Measurements from ENCODE around the gene WARS2. TPM values are rescaled to one million over a fixed set of nuclear protein-coding genes. Genes with fewer than 3 reads are reported as not detected.
A peak's percentile ranks its signal among the peaks of the same experiment; 100 is the strongest.

WARS2 gene
- total RNA-seq, 4 donors from 2014 or later, result 13.3 to 28.1 (median 16.2) TPM

GRCh38 chr1:119069682-119070081 is 70.8 kb downstream of the WARS2 start:
- DNase-seq (ENCODE audit: low spot score in 2 of 2), result no peak
- no peaks in the 10 kb centered on the region for H3K9me3 ChIP-seq
- H3K4me3 ChIP-seq, result no peak overlapping the region
- no peak overlapping the region for H3K27ac ChIP-seq
- no peaks in the 10 kb centered on the region for H3K36me3 ChIP-seq
- H3K4me1 ChIP-seq, result no peaks in the 10 kb centered on the region
- no peaks in the 10 kb centered on the region for H3K27me3 ChIP-seq
- TF ChIP-seq POLR2A (IDR thresholded peaks at IDR 0.05) (no peak), EP300 (IDR thresholded peaks at IDR 0.05) (no peak), POLR2AphosphoS5 (IDR thresholded peaks at IDR 0.05) (no peak)
- 79% methylated on average over 5 of the region's 5 CpGs for WGBS

DNA sequence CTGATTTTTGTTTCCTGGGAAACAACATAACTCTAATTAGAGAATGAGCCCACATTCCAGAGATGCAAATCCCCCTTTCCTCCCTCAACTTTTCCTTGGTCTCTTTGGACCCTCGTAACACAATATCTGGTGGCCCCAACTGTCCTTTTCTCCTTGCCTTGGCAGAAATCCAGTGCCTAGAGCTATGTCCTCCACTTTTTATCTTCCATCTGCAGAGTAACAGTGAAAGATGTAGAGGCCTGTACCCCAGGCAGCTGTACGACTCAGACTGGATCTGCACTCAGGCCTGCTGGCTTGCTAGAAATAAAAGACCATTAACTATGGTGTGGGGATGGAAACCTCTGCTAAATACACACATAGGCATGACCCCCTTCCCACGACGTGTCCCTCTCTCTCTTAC is 72.0 kb downstream of the WARS2 start:
- no peaks in the 10 kb centered on the region for H3K4me1 ChIP-seq
- H3K27me3 ChIP-seq, result no peaks in the 10 kb centered on the region
- TF ChIP-seq CTCF (IDR thresholded peaks at IDR 0.05) (no peak), EP300 (IDR thresholded peaks at IDR 0.05) (no peak), POLR2AphosphoS5 (IDR thresholded peaks at IDR 0.05) (no peak), POLR2A (IDR thresholded peaks at IDR 0.05) (no peak)
- H3K36me3 ChIP-seq, result no peaks in the 10 kb centered on the region
- no peaks in the 10 kb centered on the region for H3K9me3 ChIP-seq
- no peak overlapping the region for H3K4me3 ChIP-seq
- DNase-seq (ENCODE audit: low spot score in 2 of 2), result no peak
- no peak overlapping the region for H3K27ac ChIP-seq
- 68% methylated on average over 4 of the region's 4 CpGs for WGBS

GRCh38 chr1:119061700-119062099 is 78.8 kb downstream of the WARS2 start:
- Histone ChIP-seq H3K36me3 (peaks cover 6% of the 10 kb centered on the region), H3K4me3 (no peak overlapping the region), H3K27me3 (no peaks in the 10 kb centered on the region), H3K4me1 (no peaks in the 10 kb centered on the region), H3K27ac (no peak overlapping the region), H3K9me3 (no peaks in the 10 kb centered on the region)
- TF ChIP-seq CTCF (IDR thresholded peaks at IDR 0.05) (no peak), EP300 (IDR thresholded peaks at IDR 0.05) (no peak), POLR2A (IDR thresholded peaks at IDR 0.05) (no peak), POLR2AphosphoS5 (IDR thresholded peaks at IDR 0.05) (no peak)
- DNase-seq (ENCODE audit: low spot score in 2 of 2), result no peak

DNA sequence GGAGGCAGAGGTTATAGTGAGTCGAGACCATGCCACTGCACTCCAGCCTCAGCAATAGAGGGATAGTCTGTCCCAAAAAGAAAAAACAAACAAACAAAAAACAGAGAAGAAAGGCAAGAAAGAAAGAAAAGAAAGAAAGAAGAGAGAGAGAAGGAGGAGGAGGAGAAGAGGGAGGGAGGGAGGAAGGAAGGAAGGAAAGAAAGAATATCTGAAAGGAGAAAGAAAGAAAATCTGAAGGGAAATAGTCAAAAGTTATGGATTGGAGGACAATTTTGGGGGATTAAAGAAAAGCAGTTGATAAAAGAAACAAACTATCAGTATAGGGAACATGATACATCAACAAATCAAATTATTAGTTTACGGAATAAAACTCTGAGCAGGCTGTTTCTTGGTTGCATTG is 84.9 kb downstream of the WARS2 start:
- no peaks in the 10 kb centered on the region for H3K4me1 ChIP-seq
- no peaks in the 10 kb centered on the region for H3K27me3 ChIP-seq
- DNase-seq (ENCODE audit: low spot score in 2 of 2), result no peak
- no peak overlapping the region for H3K4me3 ChIP-seq
- no peak overlapping the region for H3K27ac ChIP-seq
- H3K9me3 ChIP-seq, result no peaks in the 10 kb centered on the region
- 96% methylated on average over 2 of the region's 2 CpGs for WGBS
- H3K36me3 ChIP-seq, result peaks cover 6% of the 10 kb centered on the region
- TF ChIP-seq EP300 (IDR thresholded peaks at IDR 0.05), result no peak

- Histone ChIP-seq H3K27me3 (no peaks in the 10 kb centered on the region), H3K9me3 (no peaks in the 10 kb centered on the region), H3K4me3 (no peak overlapping the region), H3K27ac (no peak overlapping the region), H3K36me3 (peaks cover 6% of the 10 kb centered on the region), H3K4me1 (no peaks in the 10 kb centered on the region)
- no peak for DNase-seq (ENCODE audit: low spot score in 2 of 2)
- 98% methylated on average over 1 of the region's 1 CpG for WGBS
- TF ChIP-seq EP300 (IDR thresholded peaks at IDR 0.05), result no peak
- TF ChIP-seq POLR2A (IDR thresholded peaks at IDR 0.05), result no peak
- TF ChIP-seq CTCF (IDR thresholded peaks at IDR 0.05), result no peak
- TF ChIP-seq POLR2AphosphoS5 (IDR thresholded peaks at IDR 0.05), result no peak
These were observed 86.5 kb downstream of the WARS2 start for GRCh38 chr1:119053917-119054316.

DNA sequence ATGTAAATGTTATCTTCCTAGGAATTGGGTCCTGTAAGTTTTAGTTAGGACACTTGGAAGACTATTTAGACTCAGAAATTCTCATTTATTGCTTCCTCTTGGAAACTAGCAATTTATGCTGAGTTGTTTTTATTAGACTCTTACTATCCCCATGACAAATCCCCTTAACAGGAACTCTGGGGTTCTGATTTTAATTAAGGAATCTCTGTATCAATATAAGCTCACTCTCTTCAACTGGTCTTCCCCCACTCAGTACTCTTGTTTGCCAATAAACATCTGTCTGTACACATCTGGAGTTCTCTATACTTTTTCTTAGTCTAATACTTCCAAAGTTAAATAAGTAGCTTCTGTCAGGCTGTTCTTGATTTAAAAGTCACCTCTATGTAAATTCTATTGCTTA is 88.2 kb downstream of the WARS2 start:
- Histone ChIP-seq H3K27ac (peak overlapping the region; percentile 22), H3K27me3 (no peaks in the 10 kb centered on the region), H3K36me3 (peaks cover 3% of the 10 kb centered on the region), H3K4me3 (no peak overlapping the region), H3K9me3 (no peaks in the 10 kb centered on the region), H3K4me1 (peaks cover under 1% of the 10 kb centered on the region)
- DNase-seq (ENCODE audit: low spot score in 2 of 2), result no peak
- TF ChIP-seq POLR2AphosphoS5 (IDR thresholded peaks at IDR 0.05) (no peak), POLR2A (IDR thresholded peaks at IDR 0.05) (no peak), EP300 (IDR thresholded peaks at IDR 0.05) (no peak), CTCF (IDR thresholded peaks at IDR 0.05) (no peak)

All from suprapubic skin (tissue), 4 donors.